ENCODE data around the gene E2F4.

- no peak for TF ChIP-seq EZH2 (IDR thresholded peaks at IDR 0.05; ENCODE audit: insufficient read depth, low read length)
- TF ChIP-seq, protein P1, sequence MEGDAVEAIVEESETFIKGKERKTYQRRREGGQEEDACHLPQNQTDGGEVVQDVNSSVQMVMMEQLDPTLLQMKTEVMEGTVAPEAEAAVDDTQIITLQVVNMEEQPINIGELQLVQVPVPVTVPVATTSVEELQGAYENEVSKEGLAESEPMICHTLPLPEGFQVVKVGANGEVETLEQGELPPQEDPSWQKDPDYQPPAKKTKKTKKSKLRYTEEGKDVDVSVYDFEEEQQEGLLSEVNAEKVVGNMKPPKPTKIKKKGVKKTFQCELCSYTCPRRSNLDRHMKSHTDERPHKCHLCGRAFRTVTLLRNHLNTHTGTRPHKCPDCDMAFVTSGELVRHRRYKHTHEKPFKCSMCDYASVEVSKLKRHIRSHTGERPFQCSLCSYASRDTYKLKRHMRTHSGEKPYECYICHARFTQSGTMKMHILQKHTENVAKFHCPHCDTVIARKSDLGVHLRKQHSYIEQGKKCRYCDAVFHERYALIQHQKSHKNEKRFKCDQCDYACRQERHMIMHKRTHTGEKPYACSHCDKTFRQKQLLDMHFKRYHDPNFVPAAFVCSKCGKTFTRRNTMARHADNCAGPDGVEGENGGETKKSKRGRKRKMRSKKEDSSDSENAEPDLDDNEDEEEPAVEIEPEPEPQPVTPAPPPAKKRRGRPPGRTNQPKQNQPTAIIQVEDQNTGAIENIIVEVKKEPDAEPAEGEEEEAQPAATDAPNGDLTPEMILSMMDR (IDR thresholded peaks at IDR 0.05; ENCODE audit: insufficient read depth, low read depth, low read length): no peak
Measured at GRCh38 chr16:67167588-67167987, 24.4 kb upstream of the E2F4 start.
